HG03558 (cell line): ENCODE data around the gene ZNF365.
"Not testable (repeated sequence)": the region's sequence is repeated elsewhere in the genome, so short reads cannot be mapped to it uniquely, and the experiment has no call there.

Experiments
- ATAC-seq: cut with Tn5 transposase; IDR thresholded peaks from one replicate; pipeline ENCODE4 v1.9.1; 2021; ENCODE audit warnings: moderate number of reproducible peaks; ENCODE audit not compliant: unreplicated experiment; ENCODE audit errors: extremely low read depth

The ZNF365 gene

GRCh38 chr10:62373995-62374861 lies at the start of gene ZNF365:
Gene ZNF365 (plus strand): TSS chr10:62374369. CDS start chr10:62376194, 1,825 bp downstream.
- ATAC-seq: no peak

GRCh38 chr10:62326176-62326575 lies 48.0 kb upstream of the ZNF365 start:
- no peak for ATAC-seq

GRCh38 chr10:62327885-62328284 lies 46.3 kb upstream of the ZNF365 start:
- ATAC-seq: no peak

GRCh38 chr10:62330213-62330612 lies 44.0 kb upstream of the ZNF365 start:
- no peak for ATAC-seq

DNA sequence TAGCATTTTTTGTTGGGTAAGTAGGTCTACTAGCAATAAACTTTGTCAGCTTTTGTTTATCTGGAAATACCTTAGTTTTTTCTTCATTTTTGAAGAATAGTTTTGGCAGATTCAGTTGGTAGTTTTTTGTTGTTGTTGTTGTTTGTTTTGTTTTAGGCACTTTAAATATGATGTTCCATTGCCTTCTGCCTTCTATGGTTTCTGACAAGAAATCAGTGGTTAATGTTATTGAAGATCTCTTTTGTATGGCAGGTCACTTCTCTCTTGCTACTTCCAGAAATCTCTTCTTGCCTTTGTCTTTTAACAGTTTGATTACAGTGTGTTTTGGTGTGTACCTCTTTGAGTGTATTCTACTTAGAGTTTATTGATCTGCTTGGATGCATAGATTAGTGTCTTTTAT lies 41.8 kb upstream of the ZNF365 start:
- no peak for ATAC-seq

DNA sequence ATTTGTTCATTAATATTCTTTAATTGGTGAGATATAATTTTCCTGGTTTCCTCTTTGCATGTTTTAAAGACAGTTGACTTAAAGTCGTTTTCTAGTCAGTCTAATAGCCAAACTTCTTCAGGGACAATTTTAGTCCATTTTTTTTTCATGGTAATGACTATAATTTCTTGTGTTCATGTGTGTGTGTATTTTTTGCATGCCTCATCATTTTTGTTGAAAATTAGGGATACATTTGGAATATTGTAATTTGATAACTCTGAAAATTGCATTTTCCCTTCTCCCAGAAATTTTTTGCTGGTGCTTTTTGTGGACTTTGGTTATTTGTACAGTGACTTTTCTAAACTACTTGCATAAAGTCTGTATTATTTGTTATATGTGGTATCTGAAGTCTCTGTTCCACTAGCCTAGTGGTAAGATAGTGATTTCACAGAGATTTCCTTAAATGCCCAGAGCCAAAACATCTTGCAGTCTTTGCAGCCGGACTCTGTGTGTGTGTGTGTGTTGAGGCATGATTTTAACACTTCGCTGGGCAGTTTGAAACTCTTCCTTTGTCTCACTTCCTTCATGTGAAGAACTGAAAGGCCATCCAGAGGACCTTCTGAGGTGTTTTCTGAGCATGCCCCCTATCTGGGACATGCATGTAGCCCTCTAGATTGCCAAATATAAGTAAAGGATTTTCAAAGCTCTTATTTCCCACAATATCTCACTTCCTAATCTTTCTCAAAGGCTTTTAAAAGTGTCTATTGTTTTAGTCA lies 40.9 kb upstream of the ZNF365 start:
- ATAC-seq: no peak

GRCh38 chr10:62333988-62334682 lies 40.0 kb upstream of the ZNF365 start:
- ATAC-seq: no peak

GRCh38 chr10:62335326-62335725 lies 38.8 kb upstream of the ZNF365 start:
- no peak for ATAC-seq

DNA sequence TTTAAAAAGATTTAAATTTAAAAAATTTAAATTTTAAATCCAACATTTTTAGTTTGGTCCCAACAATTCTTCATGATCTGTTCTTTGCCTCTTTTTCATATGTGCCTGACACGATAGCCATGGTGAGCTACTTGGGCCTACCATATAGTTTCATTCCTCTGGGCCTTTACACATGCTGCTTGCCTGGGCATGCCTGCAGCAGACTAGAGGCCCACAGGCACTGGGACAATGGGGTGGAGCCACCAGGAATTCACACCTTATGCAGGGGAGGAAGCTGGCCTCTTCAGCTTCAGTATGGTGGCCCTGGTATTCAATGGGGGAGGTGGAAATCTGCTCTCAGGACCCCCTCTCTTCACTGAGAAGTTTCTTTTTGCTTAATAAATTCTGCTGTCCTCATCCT lies 37.8 kb upstream of the ZNF365 start:
- ATAC-seq: no peak

GRCh38 chr10:62341419-62341818 lies 32.8 kb upstream of the ZNF365 start:
- ATAC-seq: no peak

DNA sequence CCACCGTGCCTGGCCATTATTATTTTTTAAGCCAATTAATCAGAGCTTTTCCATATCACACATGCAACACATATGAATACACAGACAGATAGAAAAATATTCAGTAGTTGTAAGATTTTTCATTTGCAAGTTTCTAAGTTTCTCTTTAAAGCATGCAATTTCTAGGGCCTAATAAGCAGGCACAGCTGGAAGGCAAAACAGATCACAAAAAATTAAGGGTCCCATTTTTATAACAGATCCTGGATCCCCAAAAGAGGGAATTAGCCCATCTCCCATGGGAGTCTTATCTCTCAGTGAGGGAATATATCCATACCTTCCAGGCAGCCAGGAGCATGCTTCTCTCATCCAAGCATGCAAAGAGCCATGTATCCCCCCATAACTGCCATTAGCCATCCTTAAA lies 31.2 kb upstream of the ZNF365 start:
- no peak for ATAC-seq

- ATAC-seq: no peak
Observed at GRCh38 chr10:62348029-62348428, 26.1 kb upstream of the ZNF365 start.

- no peak for ATAC-seq
Observed at GRCh38 chr10:62352356-62352970, 21.7 kb upstream of the ZNF365 start.

DNA sequence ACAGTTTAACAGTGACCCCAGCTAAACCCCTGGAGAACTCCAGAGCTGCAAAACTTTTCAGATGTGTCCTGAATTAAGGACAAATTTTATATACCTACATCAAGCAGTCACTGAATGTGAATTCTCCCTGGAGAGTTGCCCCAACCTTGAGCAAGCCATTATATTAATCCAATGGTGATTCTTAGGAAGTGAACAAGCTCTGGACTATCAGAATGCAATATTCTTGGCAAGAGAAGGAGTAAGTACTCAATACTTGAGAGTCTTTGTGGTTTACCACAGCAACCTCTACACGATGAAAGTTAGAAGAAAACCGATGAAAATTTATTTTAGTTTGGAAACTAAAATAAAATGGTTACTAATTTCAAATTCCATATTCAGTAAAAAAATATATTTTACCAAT lies 19.3 kb upstream of the ZNF365 start:
- ATAC-seq: no peak

DNA sequence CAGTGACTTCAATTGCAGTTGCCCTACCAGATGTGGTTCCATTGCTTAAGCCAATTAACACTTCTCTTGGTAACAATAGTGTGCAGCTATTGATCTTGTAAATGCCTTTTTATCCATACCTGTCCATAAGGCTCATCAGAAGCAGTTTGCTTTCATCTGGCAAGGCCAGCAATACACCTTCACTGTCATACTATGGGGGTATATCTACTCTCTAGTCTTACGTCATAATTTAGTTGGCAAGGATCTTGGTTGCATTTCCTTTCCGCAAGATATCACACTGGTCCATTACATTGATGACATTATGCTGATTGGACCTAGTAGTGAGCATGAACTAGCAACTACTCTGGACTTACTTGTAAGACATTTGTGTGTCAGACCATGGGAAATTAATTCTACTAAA lies 17.7 kb upstream of the ZNF365 start:
- ATAC-seq: no peak

GRCh38 chr10:62358151-62358550 lies 16.0 kb upstream of the ZNF365 start:
- ATAC-seq: not testable (repeated sequence)

- ATAC-seq: no peak
Observed at GRCh38 chr10:62373639-62373994, 552 bp upstream of the ZNF365 start.

DNA sequence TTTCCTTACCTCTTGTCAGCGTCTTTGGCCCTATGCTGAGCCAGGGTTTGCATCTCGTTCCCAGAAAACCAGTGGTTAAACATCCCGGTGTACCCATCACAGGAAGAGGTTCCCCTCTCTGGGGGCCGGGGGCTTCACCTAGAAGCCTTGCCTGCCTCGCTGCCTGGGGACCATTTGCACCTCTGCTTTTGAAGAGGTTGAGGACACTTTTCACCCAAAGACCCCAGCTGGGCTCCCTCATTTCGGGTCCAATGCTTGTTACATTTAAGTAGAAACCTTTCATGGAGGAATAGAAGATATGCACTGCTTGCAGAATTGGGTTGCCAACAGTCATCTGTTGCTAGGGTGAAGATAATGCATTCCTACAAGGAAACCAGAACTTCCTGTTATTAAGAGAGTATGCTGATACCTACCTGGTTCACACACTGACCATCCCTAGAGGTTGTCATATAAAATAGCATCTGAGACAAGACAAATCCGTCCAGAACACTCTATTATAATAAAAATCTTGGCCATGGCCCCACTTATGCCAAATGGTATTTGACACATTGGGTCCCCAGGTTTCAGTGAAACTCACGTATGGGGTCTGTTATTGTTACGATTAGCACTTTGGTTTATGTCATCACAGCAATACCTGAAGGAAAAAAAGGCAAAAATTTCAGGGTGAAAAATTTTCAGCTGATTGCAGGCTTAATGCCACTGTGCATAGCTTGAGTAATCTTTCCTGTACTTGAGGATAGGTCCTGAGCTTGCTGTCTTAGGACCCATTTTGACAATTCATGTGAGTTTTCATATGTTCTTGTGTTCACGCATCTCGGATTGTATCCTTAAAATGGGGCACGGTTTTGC lies 917 bp downstream of the ZNF365 start:
- no peak for ATAC-seq

DNA sequence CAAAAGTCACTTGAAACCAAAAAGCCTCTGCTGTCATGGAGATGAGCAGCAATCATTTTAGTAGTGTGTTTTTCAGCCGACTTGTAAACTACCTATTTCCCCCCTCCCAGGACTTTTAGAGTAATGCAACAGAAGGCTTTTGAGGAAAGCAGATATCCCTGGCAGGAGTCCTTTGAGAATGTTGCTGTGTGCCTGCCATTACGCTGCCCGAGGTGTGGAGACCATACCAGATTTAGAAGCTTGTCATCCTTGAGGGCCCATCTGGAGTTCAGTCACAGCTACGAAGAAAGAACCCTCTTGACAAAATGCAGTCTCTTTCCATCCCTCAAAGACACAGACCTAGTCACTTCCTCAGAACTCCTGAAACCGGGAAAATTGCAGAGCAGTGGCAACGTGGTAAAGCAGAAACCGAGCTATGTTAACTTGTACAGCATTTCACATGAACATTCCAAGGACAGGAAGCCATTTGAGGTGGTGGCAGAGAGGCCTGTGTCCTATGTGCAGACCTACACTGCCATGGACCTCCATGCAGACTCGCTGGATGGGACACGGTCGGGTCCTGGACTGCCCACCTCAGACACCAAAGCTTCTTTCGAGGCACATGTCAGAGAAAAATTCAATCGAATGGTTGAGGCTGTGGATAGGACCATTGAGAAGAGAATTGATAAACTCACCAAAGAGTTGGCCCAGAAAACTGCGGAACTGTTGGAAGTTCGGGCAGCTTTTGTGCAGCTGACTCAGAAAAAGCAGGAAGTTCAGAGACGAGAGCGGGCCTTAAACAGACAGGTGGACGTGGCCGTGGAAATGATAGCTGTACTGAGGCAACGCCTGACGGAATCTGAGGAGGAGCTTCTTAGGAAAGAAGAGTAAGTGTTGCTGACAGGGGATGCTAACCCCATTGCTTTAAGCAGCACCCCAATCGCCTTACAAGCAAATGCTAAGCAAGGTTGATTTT lies 2.2 kb downstream of the ZNF365 start:
- no peak for ATAC-seq
